IPS-NIHi11 (cell line): ENCODE results near the gene ZRANB1.
"Not testable (repeated sequence)": the region's sequence is repeated elsewhere in the genome, so short reads cannot be mapped to it uniquely, and the experiment has no call there.

Experiments used
- DNase-seq: peaks from one replicate; pipeline ENCODE4 v3.0.0; 2012; ENCODE audit warnings: mixed read lengths, low spot score

The ZRANB1 gene

GRCh38 chr10:124963866-124964720 is 22.2 kb downstream of the ZRANB1 start:
- no peak for DNase-seq

DNA sequence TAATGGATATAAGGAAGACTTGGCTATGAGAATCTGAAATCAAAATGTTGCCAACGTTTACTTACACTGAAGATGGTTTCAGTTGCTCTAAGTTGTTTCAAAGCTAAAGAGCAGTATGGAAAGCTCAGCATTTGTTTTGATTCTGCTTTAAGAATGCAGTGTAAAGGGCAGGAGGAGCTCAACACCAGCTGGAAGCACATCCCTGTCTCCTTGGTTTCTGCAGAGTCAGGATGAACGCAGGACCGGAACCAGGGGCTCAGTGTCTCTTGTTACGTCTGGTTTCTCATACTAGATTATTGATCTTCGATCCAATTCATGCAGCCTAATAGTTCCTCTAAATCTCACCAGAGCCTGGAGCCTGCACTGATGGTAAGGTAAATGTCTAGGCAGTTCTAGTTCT is 24.1 kb downstream of the ZRANB1 start:
- no peak for DNase-seq

- DNase-seq: no peak
Observed at GRCh38 chr10:124967255-124967654, 25.3 kb downstream of the ZRANB1 start.

DNA sequence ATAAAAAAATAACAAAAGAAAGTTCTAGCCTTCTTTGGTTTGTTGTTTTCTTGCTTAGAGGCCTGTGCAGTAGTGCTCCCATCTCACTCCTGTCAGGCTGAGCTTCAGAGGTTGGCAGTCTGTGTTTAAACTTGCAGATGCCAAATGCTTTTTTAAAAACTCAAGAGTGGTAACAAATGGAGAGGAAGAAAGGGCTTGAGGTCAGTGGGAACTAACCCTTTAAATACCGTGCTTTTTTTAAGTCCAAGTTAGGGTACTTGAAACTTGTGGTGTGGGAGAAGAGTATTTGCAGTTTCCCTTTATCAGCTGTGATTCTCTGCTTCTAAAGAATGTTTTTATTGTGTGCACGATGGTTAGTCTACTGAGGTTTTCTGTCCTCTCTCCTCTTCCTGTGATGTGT is 29.4 kb downstream of the ZRANB1 start:
- no peak for DNase-seq

DNA sequence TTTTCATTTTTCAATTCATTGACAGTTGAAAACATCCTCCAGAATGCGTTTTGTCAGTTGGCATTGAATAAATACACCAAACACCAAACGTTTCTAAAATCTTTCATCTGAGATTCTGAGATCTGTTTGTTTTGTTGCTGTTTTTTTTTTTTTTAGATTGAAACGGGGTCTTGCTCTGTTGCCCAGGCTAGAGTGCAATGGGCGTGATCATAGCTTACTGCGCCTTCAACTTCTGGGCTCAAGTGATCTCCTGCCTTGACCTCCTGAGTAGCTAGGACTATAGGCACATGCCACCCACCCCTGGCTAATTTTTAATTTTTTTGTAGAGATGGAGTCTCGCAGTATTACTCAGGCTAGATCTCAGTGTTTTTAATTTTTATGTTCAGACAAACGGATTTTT is 30.7 kb downstream of the ZRANB1 start:
- DNase-seq: no peak

- DNase-seq: no peak
Observed at GRCh38 chr10:124974131-124974530, 32.2 kb downstream of the ZRANB1 start.

DNA sequence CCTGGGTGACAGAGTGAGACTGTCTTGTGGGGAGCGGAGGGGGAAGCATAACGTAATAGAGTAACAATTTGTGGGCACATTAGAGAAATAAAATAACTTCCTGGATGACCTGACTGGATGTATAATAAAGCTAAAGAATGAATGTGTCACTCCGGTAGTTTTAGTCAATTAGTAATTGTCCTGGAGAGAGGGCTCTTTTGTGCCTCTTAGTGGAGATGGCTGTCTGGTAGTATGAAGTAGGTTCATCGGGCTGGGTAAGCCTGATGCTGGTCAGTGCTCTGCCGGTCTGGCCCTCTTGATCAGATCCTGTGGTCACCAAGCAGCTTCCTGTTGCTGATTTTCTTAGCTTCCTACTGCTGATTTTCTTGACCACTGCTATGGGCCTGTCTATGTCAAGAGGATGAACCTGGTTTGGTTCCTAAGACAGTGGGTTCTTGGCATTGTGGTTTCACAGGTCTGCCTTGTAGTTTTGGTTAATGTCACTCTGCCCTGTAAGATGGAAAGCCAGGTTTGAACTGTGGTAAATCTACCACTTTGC is 34.1 kb downstream of the ZRANB1 start:
- DNase-seq: no peak

DNA sequence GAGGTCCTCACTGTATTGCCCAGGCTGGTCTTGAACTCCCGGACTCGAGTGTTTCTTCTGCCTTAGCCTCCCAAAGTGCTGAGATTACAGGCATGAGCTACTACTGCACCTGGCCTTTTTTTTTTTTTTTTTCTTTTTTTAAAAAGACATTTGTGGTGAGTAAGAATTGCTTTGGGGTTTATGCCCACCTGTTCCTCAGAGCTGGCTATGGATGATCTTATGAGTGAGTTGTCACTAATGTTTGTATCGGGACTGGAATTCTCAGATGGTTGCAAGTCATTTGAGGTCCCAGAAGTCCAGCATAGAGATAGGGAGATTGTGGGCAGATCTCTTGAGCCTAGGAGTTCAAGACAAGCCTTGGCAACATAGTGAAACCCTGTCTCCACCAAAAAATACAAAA is 35.2 kb downstream of the ZRANB1 start:
- DNase-seq: no peak

DNA sequence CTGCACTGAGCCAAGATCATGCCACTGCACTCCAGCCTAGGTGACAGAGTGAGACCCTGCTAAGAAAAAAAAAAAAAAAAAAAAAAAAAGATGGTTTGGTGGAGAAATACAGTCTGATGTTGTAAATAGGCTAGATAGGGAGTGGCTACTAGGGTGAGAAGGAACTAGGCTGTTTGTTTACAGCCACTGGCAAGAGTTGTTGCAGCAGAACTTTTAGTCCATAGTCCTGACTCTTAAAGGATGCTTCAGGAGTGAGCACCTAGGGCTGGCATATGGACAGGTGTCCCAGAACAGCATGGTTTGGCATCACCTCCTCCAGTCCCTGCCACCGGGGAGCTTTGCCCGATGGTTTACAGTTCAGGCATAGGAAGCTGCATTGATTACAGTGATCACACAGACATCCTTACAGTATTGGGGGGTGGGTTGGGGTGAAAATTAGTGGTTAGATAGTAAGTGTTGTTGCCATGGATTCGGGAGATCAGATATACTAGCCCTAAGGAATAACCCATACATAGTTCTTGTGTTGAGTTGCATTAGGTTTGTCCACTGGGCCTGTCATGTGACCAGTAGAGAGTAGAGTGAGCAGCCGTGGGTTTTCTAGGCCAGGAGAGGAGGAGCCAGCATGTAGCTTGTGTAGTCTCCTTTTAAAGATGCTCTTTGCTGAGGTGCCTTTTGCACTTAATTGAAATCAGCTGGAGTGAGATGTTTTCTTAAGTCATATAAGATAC is 35.9 kb downstream of the ZRANB1 start:
- no peak for DNase-seq

GRCh38 chr10:124978376-124978725 is 36.4 kb downstream of the ZRANB1 start:
- DNase-seq: no peak

DNA sequence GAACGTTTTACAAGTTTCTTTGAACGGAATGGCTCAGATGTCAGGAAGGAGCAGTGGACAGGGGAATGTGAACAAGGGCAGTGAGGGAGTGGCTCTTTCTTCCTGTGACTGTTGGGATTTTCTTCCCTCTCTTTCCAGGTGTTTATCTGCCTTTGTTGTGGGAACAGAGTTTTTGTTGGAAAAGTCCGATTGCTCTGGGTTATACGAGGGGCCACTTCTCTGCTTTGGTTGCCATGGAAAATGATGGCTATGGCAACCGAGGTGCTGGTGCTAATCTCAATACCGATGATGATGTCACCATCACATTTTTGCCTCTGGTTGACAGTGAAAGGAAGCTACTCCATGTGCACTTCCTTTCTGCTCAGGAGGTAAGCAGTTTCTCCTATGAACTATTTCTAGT is 41.4 kb downstream of the ZRANB1 start:
- no peak for DNase-seq

DNA sequence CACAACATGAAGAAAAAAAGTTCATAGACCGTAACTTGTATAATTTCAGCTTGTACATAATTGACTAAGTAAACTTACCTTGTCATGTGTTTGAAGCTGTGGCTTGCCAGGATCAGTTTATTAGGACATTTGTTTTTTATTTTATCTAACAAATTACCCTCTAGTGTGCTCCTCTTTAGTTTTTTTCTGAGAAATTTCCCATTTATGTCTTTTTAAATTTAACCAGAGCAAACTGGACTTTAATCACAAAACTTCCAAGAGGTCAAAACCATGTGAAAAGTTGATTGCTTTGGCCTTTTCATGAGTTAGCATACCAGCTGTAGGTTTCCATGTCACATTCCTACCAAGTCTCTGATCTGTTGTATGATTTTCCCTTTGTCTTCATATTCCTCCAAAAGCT is 42.5 kb downstream of the ZRANB1 start:
- DNase-seq: no peak

GRCh38 chr10:124985162-124985561 is 43.2 kb downstream of the ZRANB1 start:
- DNase-seq: no peak

DNA sequence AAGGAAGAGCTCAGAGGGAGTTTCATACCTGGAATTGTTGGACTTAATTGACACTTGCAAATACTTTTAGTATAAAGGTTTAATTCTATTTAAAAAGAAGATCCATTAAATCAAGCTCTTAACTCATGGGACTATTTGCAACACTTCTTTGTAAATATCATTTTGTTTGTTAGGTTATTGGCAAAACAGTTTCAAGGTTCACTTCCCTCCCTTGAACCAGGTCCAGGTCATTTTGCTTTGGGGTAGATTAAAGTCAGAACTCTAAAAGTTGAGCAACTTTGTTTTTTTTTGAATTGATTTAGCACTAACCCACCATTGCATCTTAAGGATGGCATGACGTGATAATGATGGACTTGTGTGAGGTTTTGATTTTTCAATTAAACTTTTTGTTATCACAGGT is 45.9 kb downstream of the ZRANB1 start:
- DNase-seq: no peak

DNA sequence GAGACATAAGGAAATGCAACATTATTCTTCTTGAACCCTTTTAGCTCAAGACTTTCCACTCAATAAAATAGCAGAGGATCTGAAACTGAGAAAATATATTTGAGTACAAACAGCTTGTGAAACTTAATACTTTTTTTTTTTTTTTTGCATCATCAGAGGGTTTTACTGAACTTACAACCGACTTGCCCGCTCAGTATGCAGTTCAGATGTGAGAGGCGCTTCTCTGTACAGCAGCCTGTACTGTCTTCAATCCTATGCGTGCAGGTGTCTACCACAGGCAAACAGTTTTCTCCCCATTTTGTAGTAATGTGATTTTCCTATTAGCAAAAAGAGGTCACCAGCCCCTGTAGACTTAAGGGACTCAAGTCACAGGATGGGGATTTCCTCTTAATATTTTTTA is 46.8 kb downstream of the ZRANB1 start:
- DNase-seq: not testable (repeated sequence)

GRCh38 chr10:124989526-124989925 is 47.6 kb downstream of the ZRANB1 start:
- DNase-seq: no peak

DNA sequence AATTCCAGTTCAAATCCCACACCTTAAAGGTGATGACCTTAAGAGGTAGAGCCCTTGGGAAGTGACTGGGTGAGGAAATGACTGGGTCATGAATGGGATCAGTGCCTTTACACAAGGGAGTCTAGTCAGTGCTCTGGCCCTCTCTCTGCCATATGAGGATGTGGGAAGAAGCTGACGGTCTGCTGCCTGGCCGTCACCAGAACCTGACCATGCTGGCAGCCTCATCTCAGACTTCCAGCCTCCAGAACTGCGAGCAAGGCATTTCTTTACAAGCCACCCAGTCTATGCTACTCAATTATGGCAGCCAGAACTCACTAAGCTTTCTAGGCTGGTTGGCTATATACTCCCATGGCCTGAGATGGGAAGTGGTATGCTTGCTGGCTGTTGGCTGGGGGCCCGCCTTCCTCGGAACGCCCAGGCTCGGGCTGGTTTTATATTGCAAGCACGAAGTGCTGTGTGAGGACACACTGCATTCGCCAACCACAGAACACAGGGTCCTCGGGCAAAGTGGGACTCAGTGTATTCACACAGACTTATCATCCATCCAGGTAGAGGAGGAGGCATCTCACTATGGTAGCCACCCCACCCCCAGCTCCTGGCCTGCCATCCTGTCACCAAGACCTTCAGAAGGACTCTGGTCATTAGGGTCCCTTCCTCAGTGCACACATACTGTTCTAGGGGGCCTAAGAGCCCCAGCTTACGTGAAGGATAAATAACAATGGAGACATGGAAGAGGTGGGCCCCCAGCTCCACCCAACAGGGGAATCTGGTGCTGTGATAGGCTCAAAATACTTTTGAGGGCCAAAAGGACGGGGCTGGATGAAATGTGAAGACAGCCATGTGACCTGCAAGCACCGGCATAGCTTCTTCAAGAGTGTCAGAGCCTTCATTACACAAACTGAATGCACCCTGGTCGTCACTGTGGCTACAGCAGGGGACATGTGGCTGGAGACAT is 49.0 kb downstream of the ZRANB1 start:
- no peak for DNase-seq

- no peak for DNase-seq
Observed at GRCh38 chr10:124991835-124992234, 49.9 kb downstream of the ZRANB1 start.

DNA sequence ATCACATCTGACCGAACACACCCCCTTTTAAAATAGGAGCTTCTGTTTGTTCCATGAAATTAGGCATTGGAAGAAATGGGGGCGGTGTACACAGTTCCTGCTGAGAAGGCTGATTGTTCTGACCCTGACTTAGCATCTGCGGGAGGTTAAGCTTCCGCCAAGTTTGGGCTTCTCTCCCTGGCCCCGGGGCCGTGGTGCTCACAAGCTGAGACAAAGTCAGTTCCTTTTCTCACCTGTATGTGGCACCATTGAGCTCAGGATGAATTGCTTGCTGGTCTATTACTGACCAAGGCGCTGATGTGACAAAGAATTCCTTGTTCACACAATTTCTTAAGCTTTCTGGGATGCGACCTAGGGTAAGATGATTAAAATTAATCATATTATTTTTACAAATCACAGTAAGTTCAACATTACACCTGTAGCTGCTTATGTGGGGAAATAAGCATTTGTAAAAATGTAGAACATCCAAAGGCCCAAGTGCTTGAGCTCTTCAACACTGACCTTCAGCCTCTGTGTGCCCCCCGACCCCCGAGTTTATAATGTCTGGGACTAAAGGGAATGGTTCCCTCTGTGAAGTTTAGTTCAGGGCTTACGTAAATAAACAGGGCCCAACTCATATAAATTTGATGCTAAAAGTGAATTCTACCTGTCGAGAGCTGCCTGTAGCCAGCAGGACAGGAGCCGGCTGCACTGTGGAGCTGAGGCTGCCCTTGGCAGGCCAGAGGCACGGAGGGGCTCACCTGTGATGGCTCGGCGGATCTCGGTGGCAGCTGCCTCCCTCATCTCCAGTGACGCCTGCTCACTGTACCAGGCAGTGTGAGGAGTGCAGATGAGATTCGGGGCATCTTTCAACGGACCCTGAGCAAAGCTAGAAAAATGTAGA is 50.8 kb downstream of the ZRANB1 start:
- DNase-seq: peak; percentile 49

DNA sequence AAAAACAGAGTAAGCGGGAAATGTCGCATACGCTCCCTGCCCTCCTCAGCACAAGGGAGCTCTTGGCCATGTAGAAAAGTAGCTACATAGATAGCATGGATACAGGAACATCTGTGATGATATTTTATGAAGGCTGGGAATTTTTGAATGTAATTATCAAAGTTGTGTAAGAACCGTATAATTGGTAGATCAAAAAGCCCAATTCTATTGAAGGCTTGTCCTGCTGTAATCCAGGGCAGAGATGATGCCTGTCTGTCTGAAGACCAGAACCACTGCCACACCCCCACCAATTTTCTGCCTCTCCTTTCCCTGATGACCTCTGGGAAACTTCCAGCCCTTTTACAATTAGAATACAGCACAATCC is 51.4 kb downstream of the ZRANB1 start:
- DNase-seq: no peak

DNA sequence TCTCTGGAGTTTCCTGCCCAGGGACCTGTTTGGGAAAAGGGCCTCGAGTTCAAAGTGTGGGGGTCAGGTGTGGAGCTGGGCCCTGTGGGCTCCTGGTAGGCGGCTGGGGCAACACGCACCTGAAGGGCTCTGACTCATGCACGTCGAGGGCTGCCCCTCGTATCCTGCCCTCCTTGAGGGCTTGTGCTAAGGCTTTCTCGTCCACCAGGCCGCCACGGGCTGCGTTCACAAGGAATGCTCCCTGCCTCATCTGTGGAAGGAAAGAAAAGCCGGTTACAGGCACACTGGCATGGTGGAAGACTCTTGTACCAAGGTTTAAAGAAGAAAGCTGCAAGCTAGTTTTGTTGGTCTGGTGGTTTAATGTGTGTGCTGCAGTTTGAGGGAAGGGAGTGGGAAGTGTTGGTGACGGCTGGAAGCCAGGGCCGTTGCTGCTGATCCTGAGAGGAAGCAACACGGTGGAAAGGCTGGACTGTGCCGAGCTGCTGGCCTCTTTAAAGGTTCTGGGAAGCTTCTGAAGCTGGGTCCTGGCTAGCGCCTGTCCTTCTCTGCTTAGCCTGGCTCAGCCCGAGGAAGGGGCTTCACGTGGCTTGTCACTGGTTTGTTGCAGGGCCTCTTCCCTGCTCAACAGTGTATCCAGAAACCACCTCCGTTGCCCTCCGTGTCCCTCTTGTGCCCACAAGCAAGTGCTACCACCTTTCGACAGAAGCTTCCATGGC is 52.0 kb downstream of the ZRANB1 start:
- no peak for DNase-seq
